ENCODE data around the gene LRRC27. TPM values are rescaled to one million over a fixed set of nuclear protein-coding genes. Genes with fewer than 3 reads are reported as not detected.

LRRC27 gene
- total RNA-seq, 2 experiments from 2014 or later = 13.0 to 17.3 TPM

- H3K9me2 ChIP-seq (ENCODE audit: insufficient read depth, low read length) = no peaks in the 10 kb centered on the region
- TF ChIP-seq, protein P1, sequence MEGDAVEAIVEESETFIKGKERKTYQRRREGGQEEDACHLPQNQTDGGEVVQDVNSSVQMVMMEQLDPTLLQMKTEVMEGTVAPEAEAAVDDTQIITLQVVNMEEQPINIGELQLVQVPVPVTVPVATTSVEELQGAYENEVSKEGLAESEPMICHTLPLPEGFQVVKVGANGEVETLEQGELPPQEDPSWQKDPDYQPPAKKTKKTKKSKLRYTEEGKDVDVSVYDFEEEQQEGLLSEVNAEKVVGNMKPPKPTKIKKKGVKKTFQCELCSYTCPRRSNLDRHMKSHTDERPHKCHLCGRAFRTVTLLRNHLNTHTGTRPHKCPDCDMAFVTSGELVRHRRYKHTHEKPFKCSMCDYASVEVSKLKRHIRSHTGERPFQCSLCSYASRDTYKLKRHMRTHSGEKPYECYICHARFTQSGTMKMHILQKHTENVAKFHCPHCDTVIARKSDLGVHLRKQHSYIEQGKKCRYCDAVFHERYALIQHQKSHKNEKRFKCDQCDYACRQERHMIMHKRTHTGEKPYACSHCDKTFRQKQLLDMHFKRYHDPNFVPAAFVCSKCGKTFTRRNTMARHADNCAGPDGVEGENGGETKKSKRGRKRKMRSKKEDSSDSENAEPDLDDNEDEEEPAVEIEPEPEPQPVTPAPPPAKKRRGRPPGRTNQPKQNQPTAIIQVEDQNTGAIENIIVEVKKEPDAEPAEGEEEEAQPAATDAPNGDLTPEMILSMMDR (conservative IDR thresholded peaks at IDR 0.05; ENCODE audit: low read length) = no peak
- TF ChIP-seq EZH2phosphoT487 (IDR thresholded peaks at IDR 0.05; ENCODE audit: borderline replicate concordance, low read depth, low read length) = no peak
- no peaks in the 10 kb centered on the region for H3K9me3 ChIP-seq (ENCODE audit: low read length)
- ChIA-PET CTCF (ENCODE audit: unreplicated experiment) (no interaction called here), POLR2A (no interaction called here)
- H4K20me1 ChIP-seq (ENCODE audit: insufficient read depth, low read length) = no peaks in the 10 kb centered on the region
- intact Hi-C loops (cut with micrococcal nuclease; ENCODE audit: unreplicated experiment) = no loop called here
- H3K4me1 ChIP-seq (ENCODE audit: insufficient read depth, low read length, poor library complexity, severe bottlenecking) = peaks cover 9% of the 10 kb centered on the region
- BruUV-seq (replicated peaks) = no TSS peak
- no peak overlapping the region for H2AFZ ChIP-seq (ENCODE audit: low read length)
- no peaks in the 10 kb centered on the region for H3K79me2 ChIP-seq (ENCODE audit: insufficient read depth, low read depth, low read length)
- H3K36me3 ChIP-seq (ENCODE audit: insufficient read depth, low read length) = no peaks in the 10 kb centered on the region
- no peak overlapping the region for H3K27ac ChIP-seq (ENCODE audit: low read depth, low read length, poor library complexity, severe bottlenecking)
- no peak overlapping the region for H3K4me2 ChIP-seq (ENCODE audit: low read length)
- no peak overlapping the region for H3K4me3 ChIP-seq (ENCODE audit: low read depth, low read length, poor library complexity, severe bottlenecking)
- DNase-seq (ENCODE audit: low spot score) = no peak
Measured at GRCh38 chr10:132400547-132401151, 68.7 kb downstream of the LRRC27 start.

- Histone ChIP-seq H3K27ac (ENCODE audit: low read depth, low read length, poor library complexity, severe bottlenecking) (no peak overlapping the region), H3K36me3 (ENCODE audit: insufficient read depth, low read length) (no peaks in the 10 kb centered on the region), H3K4me2 (ENCODE audit: low read length) (no peak overlapping the region), H3K79me2 (ENCODE audit: insufficient read depth, low read depth, low read length) (no peaks in the 10 kb centered on the region), H3K4me1 (ENCODE audit: insufficient read depth, low read length, poor library complexity, severe bottlenecking) (peaks cover 9% of the 10 kb centered on the region), H2AFZ (ENCODE audit: low read length) (no peak overlapping the region), H3K4me3 (ENCODE audit: low read depth, low read length, poor library complexity, severe bottlenecking) (no peak overlapping the region), H4K20me1 (ENCODE audit: insufficient read depth, low read length) (no peaks in the 10 kb centered on the region), H3K9me3 (ENCODE audit: low read length) (no peaks in the 10 kb centered on the region), H3K9me2 (ENCODE audit: insufficient read depth, low read length) (no peaks in the 10 kb centered on the region)
- DNase-seq (ENCODE audit: low spot score) = no peak
- ChIA-PET CTCF (ENCODE audit: unreplicated experiment) (no interaction called here), POLR2A (no interaction called here)
- no TSS peak for BruUV-seq (replicated peaks)
- TF ChIP-seq, protein P1 (conservative IDR thresholded peaks at IDR 0.05; ENCODE audit: low read length) = no peak
- no peak for TF ChIP-seq EZH2phosphoT487 (IDR thresholded peaks at IDR 0.05; ENCODE audit: borderline replicate concordance, low read depth, low read length)
- intact Hi-C loops (cut with micrococcal nuclease; ENCODE audit: unreplicated experiment) = no loop called here
Measured at GRCh38 chr10:132401401-132402118, 69.6 kb downstream of the LRRC27 start.

DNA sequence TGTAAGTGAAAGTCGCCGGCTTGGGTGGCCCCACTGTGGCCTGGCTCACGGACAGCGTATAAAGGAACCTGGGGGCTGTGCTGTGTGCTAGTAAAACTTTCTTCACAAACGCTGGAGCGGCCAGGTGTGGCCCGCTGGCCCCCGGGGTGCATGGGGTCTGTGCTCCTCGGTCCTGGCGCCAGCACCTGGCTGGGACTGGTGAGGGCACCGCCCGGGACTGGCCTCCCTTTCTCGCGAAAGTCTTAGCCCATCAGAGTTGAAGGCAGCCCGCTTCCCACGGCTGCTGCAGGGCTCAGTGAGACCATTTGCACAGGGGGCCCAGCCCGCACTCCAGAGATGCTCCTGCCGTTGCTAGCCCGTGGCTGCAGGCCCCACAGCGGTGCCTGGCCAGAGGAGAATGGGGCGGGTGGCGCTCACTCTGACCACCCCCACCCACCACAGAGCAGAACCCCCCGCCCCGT is 70.8 kb downstream of the LRRC27 start:
- Histone ChIP-seq H3K4me2 (ENCODE audit: low read length) (no peak overlapping the region), H3K27ac (ENCODE audit: low read depth, low read length, poor library complexity, severe bottlenecking) (no peak overlapping the region), H3K9me2 (ENCODE audit: insufficient read depth, low read length) (no peaks in the 10 kb centered on the region), H3K4me1 (ENCODE audit: insufficient read depth, low read length, poor library complexity, severe bottlenecking) (peaks cover 8% of the 10 kb centered on the region), H3K4me3 (ENCODE audit: low read depth, low read length, poor library complexity, severe bottlenecking) (no peak overlapping the region), H3K36me3 (ENCODE audit: insufficient read depth, low read length) (no peaks in the 10 kb centered on the region), H2AFZ (ENCODE audit: low read length) (no peak overlapping the region), H3K9me3 (ENCODE audit: low read length) (no peaks in the 10 kb centered on the region), H4K20me1 (ENCODE audit: insufficient read depth, low read length) (no peaks in the 10 kb centered on the region), H3K79me2 (ENCODE audit: insufficient read depth, low read depth, low read length) (no peaks in the 10 kb centered on the region)
- ChIA-PET POLR2A (no interaction called here), CTCF (ENCODE audit: unreplicated experiment) (no interaction called here)
- intact Hi-C loops (cut with micrococcal nuclease; ENCODE audit: unreplicated experiment) = no loop called here
- no peak for DNase-seq (ENCODE audit: low spot score)
- no TSS peak for BruUV-seq (replicated peaks)
- TF ChIP-seq, protein P1 (conservative IDR thresholded peaks at IDR 0.05; ENCODE audit: low read length) = no peak
- TF ChIP-seq EZH2phosphoT487 (IDR thresholded peaks at IDR 0.05; ENCODE audit: borderline replicate concordance, low read depth, low read length) = no peak
